Liver (tissue), 9 donors: ENCODE measurements around the gene OOSP2. TPM values are rescaled to one million over a fixed set of nuclear protein-coding genes. Genes with fewer than 3 reads are reported as not detected.

Experiments
- DNase-seq: peaks from one replicate; pipeline ENCODE4 v3.0.0-alpha.2; 2017; ENCODE audit warnings: low spot score
- H3K27ac ChIP-seq, 2 donors: one replicate each; pipeline ENCODE4 v1.7.0; 2013; ENCODE audit warnings: inconsistent platforms in 2 of 2, low read length in 2 of 2, control low read depth in 1 of 2, low read depth in 1 of 2, mild to moderate bottlenecking in 1 of 2
- H3K27me3 ChIP-seq, 4 donors: one replicate each; pipeline versions ENCODE4 v1.6.1 to v1.7.0; 2013; ENCODE audit warnings: low read length in 3 of 4, inconsistent platforms in 1 of 4, mild to moderate bottlenecking in 1 of 4, moderate library complexity in 1 of 4; ENCODE audit not compliant: control insufficient read depth in 4 of 4, insufficient read depth in 4 of 4
- H3K36me3 ChIP-seq, 4 donors: one replicate each; pipeline versions ENCODE4 v1.6.1 to v1.7.0; 2013; ENCODE audit warnings: low read length in 3 of 4, mild to moderate bottlenecking in 3 of 4, low read depth in 1 of 4, moderate library complexity in 1 of 4; ENCODE audit not compliant: control insufficient read depth in 4 of 4, insufficient read depth in 3 of 4
- H3K4me1 ChIP-seq, 4 donors: one replicate each; pipeline versions ENCODE4 v1.6.1 to v1.7.0; 2013; ENCODE audit warnings: low read length in 3 of 4, mild to moderate bottlenecking in 3 of 4, moderate library complexity in 1 of 4; ENCODE audit not compliant: control insufficient read depth in 4 of 4, insufficient read depth in 4 of 4
- H3K4me3 ChIP-seq, 3 donors: one replicate each; pipeline versions ENCODE4 v1.6.1 to v1.7.0; 2013; ENCODE audit warnings: low read length in 3 of 3, control low read depth in 1 of 3, low read depth in 1 of 3, mild to moderate bottlenecking in 1 of 3
- H3K9ac ChIP-seq, 2 donors: one replicate each; pipeline ENCODE4 v1.7.0; 2013; ENCODE audit warnings: low read length in 2 of 2, mild to moderate bottlenecking in 2 of 2, moderate library complexity in 2 of 2, control low read depth in 1 of 2, low read depth in 1 of 2
- H3K9me3 ChIP-seq, 4 donors: one replicate each; pipeline versions ENCODE4 v1.6.1 to v1.7.0; 2013; ENCODE audit warnings: low read length in 3 of 4; ENCODE audit not compliant: control insufficient read depth in 4 of 4
- EGR1 ChIP-seq, 2 donors: IDR thresholded peaks; 2 replicates each; pipeline ENCODE4 v1.6.1; 2016 to 2018; ENCODE audit warnings: antibody characterized with exemption in 2 of 2, low read depth in 2 of 2
- FOXA1 ChIP-seq: IDR thresholded peaks from 2 replicates; pipeline ENCODE4 v1.6.1; 2016; ENCODE audit warnings: antibody characterized with exemption
- GABPA ChIP-seq, 2 donors: IDR thresholded peaks in 1 of 2; conservative IDR thresholded peaks in 1 of 2; 2 replicates each; pipeline ENCODE4 v1.6.1; 2016; ENCODE audit warnings: antibody characterized with exemption in 2 of 2, mild to moderate bottlenecking in 1 of 2, moderate library complexity in 1 of 2
- JUND ChIP-seq, 2 donors: IDR thresholded peaks; 2 replicates each; pipeline ENCODE4 v1.6.1; 2016; ENCODE audit warnings: antibody characterized with exemption in 2 of 2
- NR2F2 ChIP-seq: IDR thresholded peaks from 2 replicates; pipeline ENCODE4 v1.6.1; 2016; ENCODE audit warnings: antibody characterized with exemption
- RAD21 ChIP-seq, 2 donors: IDR thresholded peaks; 2 replicates each; pipeline ENCODE4 v1.6.1; 2016; ENCODE audit warnings: antibody characterized with exemption in 2 of 2, mild to moderate bottlenecking in 2 of 2
- RXRA ChIP-seq, 2 donors: IDR thresholded peaks; 2 replicates each; pipeline ENCODE4 v1.6.1; 2017 to 2018; ENCODE audit warnings: antibody characterized with exemption in 2 of 2, mild to moderate bottlenecking in 1 of 2
- TAF1 ChIP-seq: conservative IDR thresholded peaks from 2 replicates; pipeline ENCODE4 v1.6.1; 2016; ENCODE audit warnings: antibody characterized with exemption, mild to moderate bottlenecking
- YY1 ChIP-seq: IDR thresholded peaks from 2 replicates; pipeline ENCODE4 v1.6.1; 2016; ENCODE audit warnings: antibody characterized with exemption, mild to moderate bottlenecking
- WGBS: extraction: QIAGEN DNeasy Blood & Tissue Kit; methylation state at CpG from one replicate; pipeline ENCODE4 v1.1.7; 2013; 5-methylcytosine and 5-hydroxymethylcytosine counted together
- polyA plus RNA-seq, 2 donors: library from polyadenylated mRNA; stranded (reverse) in 1 of 2; unstranded in 1 of 2; fragments of 200-250 nt in 1 of 2; fragments of >200 nt in 1 of 2; fragmentation: Nextera tagmentation in 1 of 2; extraction: Ambion mirVana in 1 of 2; gene quantifications; one replicate each; pipeline versions ENCODE4 v1.2.1 to v1.2.3, GENCODE V29; 2013 to 2015
- total RNA-seq, 2 donors: library from RNA; depleted of rRNA; stranded (reverse); fragments of >200 nt; gene quantifications; one replicate each; pipeline ENCODE4 v1.2.3, GENCODE V29; 2014
- TF ChIP-seq, protein P1 (sequence below): fragments of 150-350 bp; IDR thresholded peaks from 2 replicates; pipeline ENCODE4 v1.5.1; 2017; ENCODE audit warnings: improper control_type of control experiment, low read depth, low read length; ENCODE audit not compliant: missing input control
- TF ChIP-seq, protein P2 (sequence below): IDR thresholded peaks from 2 replicates; pipeline ENCODE4 v1.6.1; 2016; ENCODE audit warnings: antibody characterized with exemption, mild to moderate bottlenecking
- donor health status: healthy.
- donor health status: healthy.
- donor health status: healthy.
- donor health status: healthy.
- donor health status: healthy.

The OOSP2 gene
- total and polyA plus RNA-seq, 4 donors = not detected

DNA sequence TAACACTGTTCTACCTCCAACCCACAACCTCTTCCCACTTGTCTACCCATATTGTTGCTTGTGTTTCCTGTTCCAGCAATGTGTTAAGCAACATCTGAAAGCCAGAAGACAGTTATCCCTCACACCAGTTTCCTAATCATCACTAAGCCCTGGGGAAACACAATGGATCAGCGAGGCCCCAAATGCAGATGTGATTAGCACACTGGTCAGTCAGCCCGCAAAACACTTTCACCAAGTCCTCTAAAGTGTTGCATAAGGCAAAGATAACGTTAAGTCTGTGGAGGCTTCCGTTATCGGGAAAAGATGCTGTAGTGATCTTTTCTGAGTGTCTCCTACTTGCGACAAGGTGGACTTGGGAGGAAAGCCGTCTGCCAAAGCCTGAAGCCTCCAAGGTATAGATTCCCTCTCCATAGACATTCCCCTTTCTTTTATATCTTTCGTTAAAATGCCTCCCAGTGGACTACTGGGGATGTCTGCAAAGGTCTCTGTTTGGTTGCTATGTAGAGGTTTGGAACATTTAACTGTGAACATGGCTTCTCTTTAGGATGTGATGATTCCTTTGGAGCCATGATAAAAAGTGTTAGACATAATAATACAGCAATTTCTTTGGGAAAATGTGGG is 16.2 kb downstream of the OOSP2 start, which contains the start of gene MS4A3:
Gene MS4A3 (plus strand): TSS at position 317 of the 621 bp plus-strand sequence. CDS start 4,496 bp downstream, outside the sequence.
- Histone ChIP-seq H3K9me3 (peaks cover 0 to 5% (median 1%) of the 10 kb centered on the region in 4 donors), H3K27ac (no peak within 1 kb of the TSS), H3K9ac (no peak within 1 kb of the TSS), H3K4me1 (no peaks in the 10 kb centered on the region), H3K36me3 (no peaks in the 10 kb centered on the region), H3K27me3 (no peaks in the 10 kb centered on the region), H3K4me3 (no peak within 1 kb of the TSS)
- TF ChIP-seq, protein P1, sequence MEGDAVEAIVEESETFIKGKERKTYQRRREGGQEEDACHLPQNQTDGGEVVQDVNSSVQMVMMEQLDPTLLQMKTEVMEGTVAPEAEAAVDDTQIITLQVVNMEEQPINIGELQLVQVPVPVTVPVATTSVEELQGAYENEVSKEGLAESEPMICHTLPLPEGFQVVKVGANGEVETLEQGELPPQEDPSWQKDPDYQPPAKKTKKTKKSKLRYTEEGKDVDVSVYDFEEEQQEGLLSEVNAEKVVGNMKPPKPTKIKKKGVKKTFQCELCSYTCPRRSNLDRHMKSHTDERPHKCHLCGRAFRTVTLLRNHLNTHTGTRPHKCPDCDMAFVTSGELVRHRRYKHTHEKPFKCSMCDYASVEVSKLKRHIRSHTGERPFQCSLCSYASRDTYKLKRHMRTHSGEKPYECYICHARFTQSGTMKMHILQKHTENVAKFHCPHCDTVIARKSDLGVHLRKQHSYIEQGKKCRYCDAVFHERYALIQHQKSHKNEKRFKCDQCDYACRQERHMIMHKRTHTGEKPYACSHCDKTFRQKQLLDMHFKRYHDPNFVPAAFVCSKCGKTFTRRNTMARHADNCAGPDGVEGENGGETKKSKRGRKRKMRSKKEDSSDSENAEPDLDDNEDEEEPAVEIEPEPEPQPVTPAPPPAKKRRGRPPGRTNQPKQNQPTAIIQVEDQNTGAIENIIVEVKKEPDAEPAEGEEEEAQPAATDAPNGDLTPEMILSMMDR = no peak
- TF ChIP-seq FOXA1 = no peak
- TF ChIP-seq RXRA (IDR thresholded peaks at IDR 0.05) = no peak
- WGBS = 63% methylated on average over 8 of the region's 8 CpGs
- no peak for DNase-seq

DNA sequence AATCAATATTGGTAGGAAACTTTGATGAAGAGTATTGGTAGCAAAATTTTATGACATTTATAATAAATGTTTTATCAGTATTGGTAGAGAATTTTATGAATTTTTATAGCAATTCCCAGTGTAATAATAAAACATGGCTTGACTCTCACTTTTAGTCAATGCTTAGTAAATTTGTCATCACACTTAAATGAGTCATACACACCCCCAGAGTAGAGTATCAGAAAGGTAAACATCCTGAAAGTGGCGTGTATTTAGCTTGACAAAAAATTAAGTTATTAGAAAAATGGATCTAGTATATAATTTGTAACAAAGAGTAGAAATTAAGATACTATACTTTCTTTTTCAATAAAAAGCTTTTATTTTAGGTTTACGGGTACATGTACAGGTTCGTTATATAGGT is 18.8 kb downstream of the OOSP2 start:
- DNase-seq = no peak
- Histone ChIP-seq H3K27ac (no peak overlapping the region), H3K27me3 (no peaks in the 10 kb centered on the region), H3K9me3 (no peaks in the 10 kb centered on the region), H3K9ac (no peak overlapping the region), H3K36me3 (no peaks in the 10 kb centered on the region), H3K4me1 (no peaks in the 10 kb centered on the region), H3K4me3 (no peak overlapping the region)
- WGBS = 85% methylated on average over 3 of the region's 3 CpGs
- TF ChIP-seq EGR1 (IDR thresholded peaks at IDR 0.05; ENCODE audit: low read depth in 2 of 2) = no peak
- TF ChIP-seq RAD21 (IDR thresholded peaks at IDR 0.05) = no peak
- no peak for TF ChIP-seq JUND (IDR thresholded peaks at IDR 0.05)
- no peak for TF ChIP-seq GABPA (IDR thresholded peaks at IDR 0.05 in 1 of 2, conservative IDR thresholded peaks at IDR 0.05 in 1 of 2)

DNA sequence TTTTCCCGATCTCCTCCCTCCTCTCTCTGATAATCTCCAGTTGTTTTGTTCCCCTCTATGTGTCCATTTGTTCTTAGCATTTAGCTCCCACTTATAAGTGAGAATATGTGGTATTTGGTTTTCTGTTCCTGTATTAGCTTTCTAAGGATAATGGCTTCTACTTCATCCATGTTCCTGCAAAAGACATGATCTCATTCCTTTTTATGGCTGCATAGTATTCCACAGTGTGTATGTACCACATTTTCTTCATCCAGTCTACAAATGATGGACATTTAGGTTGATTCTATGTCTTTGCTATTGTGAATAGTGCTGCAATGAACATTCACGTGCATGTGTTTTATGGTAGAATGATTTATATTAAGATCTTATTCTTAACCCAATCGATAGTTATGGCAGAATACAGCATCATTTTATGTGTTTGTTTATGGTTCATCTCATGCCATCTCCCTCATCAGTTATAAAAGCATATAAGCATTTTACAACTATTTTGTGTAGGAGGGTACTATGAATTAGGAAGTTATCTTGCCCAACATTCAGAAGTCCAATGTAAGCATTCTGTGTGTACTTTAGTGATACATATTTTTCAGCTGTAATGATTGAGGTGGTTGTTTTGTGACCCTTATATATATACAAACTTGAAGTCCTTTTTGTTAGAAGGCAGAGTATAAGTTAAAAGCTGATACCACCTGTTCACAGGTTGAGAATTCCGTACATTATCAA is 19.5 kb downstream of the OOSP2 start:
- Histone ChIP-seq H3K27ac (no peak overlapping the region), H3K27me3 (no peaks in the 10 kb centered on the region), H3K36me3 (no peaks in the 10 kb centered on the region), H3K9me3 (no peaks in the 10 kb centered on the region), H3K4me1 (no peaks in the 10 kb centered on the region), H3K4me3 (no peak overlapping the region), H3K9ac (no peak overlapping the region)
- TF ChIP-seq TAF1 (no peak), FOXA1 (no peak), NR2F2 (no peak), GABPA (IDR thresholded peaks at IDR 0.05 in 1 of 2, conservative IDR thresholded peaks at IDR 0.05 in 1 of 2) (no peak), EGR1 (IDR thresholded peaks at IDR 0.05; ENCODE audit: low read depth in 2 of 2) (no peak), YY1 (no peak), RXRA (IDR thresholded peaks at IDR 0.05) (no peak), RAD21 (IDR thresholded peaks at IDR 0.05) (no peak)
- TF ChIP-seq, protein P2, sequence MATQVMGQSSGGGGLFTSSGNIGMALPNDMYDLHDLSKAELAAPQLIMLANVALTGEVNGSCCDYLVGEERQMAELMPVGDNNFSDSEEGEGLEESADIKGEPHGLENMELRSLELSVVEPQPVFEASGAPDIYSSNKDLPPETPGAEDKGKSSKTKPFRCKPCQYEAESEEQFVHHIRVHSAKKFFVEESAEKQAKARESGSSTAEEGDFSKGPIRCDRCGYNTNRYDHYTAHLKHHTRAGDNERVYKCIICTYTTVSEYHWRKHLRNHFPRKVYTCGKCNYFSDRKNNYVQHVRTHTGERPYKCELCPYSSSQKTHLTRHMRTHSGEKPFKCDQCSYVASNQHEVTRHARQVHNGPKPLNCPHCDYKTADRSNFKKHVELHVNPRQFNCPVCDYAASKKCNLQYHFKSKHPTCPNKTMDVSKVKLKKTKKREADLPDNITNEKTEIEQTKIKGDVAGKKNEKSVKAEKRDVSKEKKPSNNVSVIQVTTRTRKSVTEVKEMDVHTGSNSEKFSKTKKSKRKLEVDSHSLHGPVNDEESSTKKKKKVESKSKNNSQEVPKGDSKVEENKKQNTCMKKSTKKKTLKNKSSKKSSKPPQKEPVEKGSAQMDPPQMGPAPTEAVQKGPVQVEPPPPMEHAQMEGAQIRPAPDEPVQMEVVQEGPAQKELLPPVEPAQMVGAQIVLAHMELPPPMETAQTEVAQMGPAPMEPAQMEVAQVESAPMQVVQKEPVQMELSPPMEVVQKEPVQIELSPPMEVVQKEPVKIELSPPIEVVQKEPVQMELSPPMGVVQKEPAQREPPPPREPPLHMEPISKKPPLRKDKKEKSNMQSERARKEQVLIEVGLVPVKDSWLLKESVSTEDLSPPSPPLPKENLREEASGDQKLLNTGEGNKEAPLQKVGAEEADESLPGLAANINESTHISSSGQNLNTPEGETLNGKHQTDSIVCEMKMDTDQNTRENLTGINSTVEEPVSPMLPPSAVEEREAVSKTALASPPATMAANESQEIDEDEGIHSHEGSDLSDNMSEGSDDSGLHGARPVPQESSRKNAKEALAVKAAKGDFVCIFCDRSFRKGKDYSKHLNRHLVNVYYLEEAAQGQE = no peak
- WGBS = 87% methylated on average over 4 of the region's 4 CpGs
- DNase-seq = no peak
